HTR-8/SVneo (cell line): Measurements from ENCODE around the gene ASTE1.

Experiments used
- DNase-seq: peaks from one replicate; pipeline ENCODE4 v3.0.0; 2011; ENCODE audit warnings: low spot score, mixed read lengths; ENCODE audit not compliant: insufficient read length
- FAIRE-seq: peaks from 2 replicates; lab custom pipeline; 2011; peaks lifted over from hg19 to GRCh38; lab: Jason Lieb, UNC

ASTE1 gene

DNA sequence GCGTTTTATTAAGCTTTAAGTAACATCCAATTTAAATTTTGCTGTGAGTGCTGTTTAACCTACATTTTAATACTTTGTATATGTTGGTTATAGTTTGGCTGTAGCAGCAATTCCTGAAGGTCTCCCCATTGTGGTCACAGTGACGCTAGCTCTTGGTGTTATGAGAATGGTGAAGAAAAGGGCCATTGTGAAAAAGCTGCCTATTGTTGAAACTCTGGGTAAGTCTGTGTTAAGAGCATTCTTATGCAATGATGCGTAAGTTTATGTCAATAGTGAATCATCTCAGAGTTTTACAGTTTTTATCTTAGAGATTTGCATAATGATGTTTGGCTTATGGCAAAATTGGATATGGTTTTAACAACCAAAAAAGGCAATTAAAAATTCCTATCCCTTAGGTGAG lies 62.7 kb downstream of the ASTE1 start:
- DNase-seq, result peak; percentile 19
- no peak for FAIRE-seq
